HUES48 (cell line): ENCODE data around the gene ATAD2B.

ENCODE experiments used
- H3K27ac ChIP-seq: one replicate; pipeline ENCODE4 v1.7.0; 2013; ENCODE audit warnings: low read depth, low read length, inconsistent platforms
- H3K27me3 ChIP-seq: 2 replicates; pipeline ENCODE4 v1.6.1; 2013; ENCODE audit warnings: mild to moderate bottlenecking, low read length; ENCODE audit not compliant: control insufficient read depth, insufficient read depth
- H3K36me3 ChIP-seq: 2 replicates; pipeline ENCODE4 v1.6.1; 2013; ENCODE audit warnings: low read length; ENCODE audit not compliant: control insufficient read depth, insufficient read depth
- H3K4me1 ChIP-seq: 2 replicates; pipeline ENCODE4 v1.6.1; 2013; ENCODE audit warnings: mild to moderate bottlenecking, low read length; ENCODE audit not compliant: control insufficient read depth, insufficient read depth
- H3K4me3 ChIP-seq: 2 replicates; pipeline ENCODE4 v1.5.1; 2013; ENCODE audit warnings: mild to moderate bottlenecking, low read depth, low read length
- H3K9ac ChIP-seq: 2 replicates; pipeline ENCODE4 v1.6.1; 2013; ENCODE audit warnings: mild to moderate bottlenecking, low read depth, low read length, moderate library complexity
- H3K9me3 ChIP-seq: 2 replicates; pipeline ENCODE4 v1.6.1; 2013; ENCODE audit warnings: low read length; ENCODE audit not compliant: control insufficient read depth, insufficient read depth

ATAD2B gene

DNA sequence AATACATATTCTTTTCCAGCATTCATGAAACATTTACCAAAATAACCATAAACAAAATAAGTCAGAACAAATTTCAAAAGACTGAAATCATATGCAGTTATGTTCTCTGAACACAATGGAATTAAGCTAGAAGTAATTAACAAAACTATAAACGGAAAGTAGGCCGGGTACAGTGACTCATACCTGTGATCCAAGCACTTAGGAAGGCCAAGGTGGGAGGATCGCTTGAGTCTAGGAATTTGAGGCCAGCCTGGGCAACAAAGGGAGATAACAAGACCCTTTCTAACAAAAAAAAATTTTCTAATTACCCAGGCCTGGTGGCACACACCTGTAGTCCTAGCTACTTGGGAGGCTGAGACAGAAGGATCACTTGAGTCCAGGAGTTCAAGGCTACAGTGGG is 14.9 kb downstream of the ATAD2B start:
- Histone ChIP-seq H3K9ac (no peak overlapping the region), H3K4me1 (peaks cover 8% of the 10 kb centered on the region), H3K27me3 (no peaks in the 10 kb centered on the region), H3K9me3 (no peaks in the 10 kb centered on the region), H3K36me3 (no peaks in the 10 kb centered on the region), H3K4me3 (no peak overlapping the region), H3K27ac (no peak overlapping the region)

DNA sequence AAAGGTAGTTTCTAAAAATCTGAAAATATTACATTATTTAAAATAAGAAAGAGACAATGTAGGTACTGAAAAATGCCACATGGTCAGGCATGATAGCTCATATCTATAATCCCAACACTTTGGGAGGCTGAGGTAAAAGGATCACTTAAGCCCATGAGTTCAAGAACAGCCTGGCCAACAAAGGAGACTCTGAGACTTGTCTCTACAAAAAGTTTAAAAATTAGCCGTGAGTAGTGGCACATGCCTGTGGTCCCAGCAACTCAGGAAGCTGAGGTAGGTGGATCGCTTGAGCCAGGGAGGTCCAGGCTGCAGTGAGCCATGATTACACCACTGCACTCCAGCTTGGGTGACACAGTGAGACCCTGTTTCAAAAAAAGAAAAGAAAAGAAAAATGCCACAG is 21.8 kb downstream of the ATAD2B start:
- Histone ChIP-seq H3K36me3 (no peaks in the 10 kb centered on the region), H3K27ac (no peak overlapping the region)

DNA sequence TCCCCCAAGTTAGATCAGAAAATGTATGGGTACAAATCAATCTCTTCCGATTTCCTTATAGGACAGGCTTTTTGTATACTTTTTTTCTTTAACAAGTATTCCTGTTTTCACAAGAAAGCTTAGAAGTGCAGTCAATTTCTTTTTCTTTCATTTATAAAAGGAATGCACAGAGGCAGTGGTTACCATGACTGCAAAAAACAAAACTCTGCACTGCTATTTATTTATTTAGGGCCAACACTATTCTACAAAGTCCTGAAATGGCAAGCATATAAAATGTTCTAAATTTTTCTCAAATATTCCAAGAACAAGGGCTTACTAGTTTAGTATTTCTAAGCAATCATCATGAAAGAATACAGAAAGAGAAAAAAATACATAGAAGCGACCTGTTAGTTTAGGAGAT is 22.2 kb downstream of the ATAD2B start:
- Histone ChIP-seq H3K36me3 (no peaks in the 10 kb centered on the region), H3K9ac (no peak overlapping the region), H3K27me3 (no peaks in the 10 kb centered on the region), H3K9me3 (no peaks in the 10 kb centered on the region), H3K27ac (no peak overlapping the region), H3K4me1 (0 out of 2 replicates have a peak, but pooled peaks cover 6% of the 10 kb centered on the region), H3K4me3 (no peak overlapping the region)

More for the DNA sequence above, 21.8 kb downstream of the ATAD2B start:
- Histone ChIP-seq H3K4me3 (no peak overlapping the region), H3K4me1 (0 out of 2 replicates have a peak, but pooled peaks cover 6% of the 10 kb centered on the region), H3K9ac (no peak overlapping the region), H3K27me3 (no peaks in the 10 kb centered on the region), H3K9me3 (no peaks in the 10 kb centered on the region)

- Histone ChIP-seq H3K27ac (no peak overlapping the region), H3K27me3 (no peaks in the 10 kb centered on the region), H3K4me3 (no peak overlapping the region), H3K36me3 (no peaks in the 10 kb centered on the region), H3K4me1 (0 out of 2 replicates have a peak, but pooled peaks cover 6% of the 10 kb centered on the region), H3K9ac (no peak overlapping the region), H3K9me3 (no peaks in the 10 kb centered on the region)
Measured at GRCh38 chr2:23904215-23904614, 22.7 kb downstream of the ATAD2B start.

DNA sequence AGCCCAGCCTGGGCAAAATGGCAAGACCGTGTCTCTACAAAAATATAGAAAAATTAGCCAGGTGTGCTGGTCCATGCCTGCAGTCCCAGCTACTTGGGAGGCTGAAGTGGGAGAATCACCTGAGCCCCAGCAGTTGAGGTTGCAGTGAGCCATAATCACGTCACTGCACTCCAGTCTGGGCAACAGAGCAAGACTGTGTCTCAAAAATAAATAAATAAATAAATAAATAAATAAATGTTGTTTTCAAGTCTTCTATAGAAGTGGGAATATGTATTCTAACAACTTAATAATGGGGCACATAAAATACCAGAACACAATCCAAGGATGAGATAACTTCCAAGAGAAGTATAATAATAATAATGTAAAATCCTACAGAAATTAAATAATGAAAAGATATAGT is 23.9 kb downstream of the ATAD2B start:
- Histone ChIP-seq H3K9me3 (no peaks in the 10 kb centered on the region), H3K4me3 (no peak overlapping the region), H3K27ac (no peak overlapping the region), H3K9ac (no peak overlapping the region), H3K4me1 (0 out of 2 replicates have a peak, but pooled peaks cover 6% of the 10 kb centered on the region), H3K36me3 (no peaks in the 10 kb centered on the region), H3K27me3 (no peaks in the 10 kb centered on the region)

- Histone ChIP-seq H3K27me3 (no peaks in the 10 kb centered on the region), H3K9me3 (no peaks in the 10 kb centered on the region), H3K36me3 (no peaks in the 10 kb centered on the region), H3K9ac (no peak overlapping the region), H3K4me3 (no peak overlapping the region), H3K27ac (no peak overlapping the region), H3K4me1 (0 out of 2 replicates have a peak, but pooled peaks cover 6% of the 10 kb centered on the region)
Measured at GRCh38 chr2:23901966-23902846, 24.7 kb downstream of the ATAD2B start.

DNA sequence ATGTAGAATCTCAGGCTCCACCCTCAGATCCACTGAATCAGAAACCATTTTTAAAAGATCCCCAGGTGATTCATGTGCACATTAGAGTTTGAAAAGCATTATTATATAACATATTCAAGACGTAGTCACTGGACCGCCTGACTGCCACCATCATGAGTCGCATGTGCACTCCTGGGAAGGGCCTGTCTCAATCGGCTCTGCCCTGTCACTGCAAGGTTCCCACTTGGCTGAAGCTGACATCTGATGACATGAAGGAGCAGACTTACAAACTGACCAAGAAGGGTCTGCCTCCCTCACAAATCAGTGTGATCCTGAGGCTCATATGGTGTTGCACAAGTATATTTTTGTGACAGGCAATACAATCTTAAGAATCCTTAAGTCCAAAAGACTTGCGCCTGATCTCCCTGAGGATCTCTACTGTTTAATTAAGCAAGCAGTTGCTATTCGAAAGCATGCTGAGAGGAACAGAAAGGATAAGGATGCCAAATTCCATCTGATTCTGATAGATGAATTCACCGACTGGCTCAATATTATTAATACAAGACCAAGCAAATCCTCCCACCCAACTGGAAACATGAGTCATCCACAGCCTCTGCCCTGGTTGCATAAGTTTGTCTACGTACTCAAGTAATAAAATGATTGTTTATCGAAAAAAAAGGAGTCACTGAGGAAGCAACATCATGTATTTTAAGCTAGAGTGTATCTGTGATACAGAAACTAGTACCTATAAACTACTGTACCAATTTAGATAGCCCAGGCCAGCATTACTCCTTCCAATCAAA is 26.2 kb downstream of the ATAD2B start:
- H3K27ac ChIP-seq, result no peak overlapping the region

DNA sequence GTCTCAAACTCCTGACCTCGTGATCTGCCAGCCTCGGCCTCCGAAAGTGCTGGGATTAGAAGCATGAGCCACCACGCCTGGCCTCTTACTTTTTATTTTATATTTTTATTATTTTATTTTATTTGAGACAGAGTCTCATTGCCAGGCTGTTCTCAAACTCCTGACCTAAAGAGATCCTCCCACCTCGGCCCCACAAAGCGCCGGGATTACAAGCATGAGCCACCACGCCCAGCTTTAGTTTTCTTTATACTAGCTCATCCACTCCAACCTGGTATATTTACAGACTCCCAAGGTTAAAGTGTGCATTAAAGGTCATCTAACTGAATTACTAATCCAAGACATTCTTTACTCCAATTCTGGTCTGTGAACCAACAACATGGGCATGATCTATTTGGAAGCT is 26.8 kb downstream of the ATAD2B start:
- Histone ChIP-seq H3K4me1 (0 out of 2 replicates have a peak, but pooled peaks cover 6% of the 10 kb centered on the region), H3K27me3 (no peaks in the 10 kb centered on the region), H3K9ac (no peak overlapping the region), H3K4me3 (no peak overlapping the region), H3K27ac (no peak overlapping the region), H3K9me3 (no peaks in the 10 kb centered on the region), H3K36me3 (no peaks in the 10 kb centered on the region)

More for the DNA sequence above, 26.2 kb downstream of the ATAD2B start:
- no peak overlapping the region for H3K4me3 ChIP-seq
- no peaks in the 10 kb centered on the region for H3K9me3 ChIP-seq
- no peaks in the 10 kb centered on the region for H3K36me3 ChIP-seq
- no peak overlapping the region for H3K9ac ChIP-seq
- no peaks in the 10 kb centered on the region for H3K27me3 ChIP-seq
- 0 out of 2 replicates have a peak, but pooled peaks cover 6% of the 10 kb centered on the region for H3K4me1 ChIP-seq

- Histone ChIP-seq H3K9me3 (no peaks in the 10 kb centered on the region), H3K36me3 (peaks cover 48% of the 10 kb centered on the region), H3K9ac (no peak overlapping the region), H3K4me3 (no peak overlapping the region), H3K4me1 (no peaks in the 10 kb centered on the region), H3K27me3 (no peaks in the 10 kb centered on the region), H3K27ac (no peak overlapping the region)
Measured at GRCh38 chr2:23871206-23871605, 55.7 kb downstream of the ATAD2B start.

DNA sequence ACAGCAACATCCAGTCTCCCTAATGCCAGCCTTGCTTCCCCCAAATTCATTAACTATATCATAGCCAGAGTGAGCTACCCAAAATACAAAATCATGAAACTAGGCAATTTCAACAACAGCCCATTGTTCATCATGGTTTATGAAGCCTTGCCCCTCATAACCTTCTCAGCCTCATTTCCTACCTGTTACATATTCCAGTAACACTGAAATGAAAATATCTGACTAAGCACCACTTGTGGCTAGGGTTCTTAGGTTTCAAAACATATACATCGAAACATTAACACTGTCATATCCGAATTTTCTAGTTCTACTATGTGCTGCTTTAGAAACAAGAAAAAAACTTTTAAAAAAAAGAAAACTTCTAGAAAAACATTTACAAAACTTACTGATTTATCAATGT is 59.5 kb downstream of the ATAD2B start:
- no peaks in the 10 kb centered on the region for H3K27me3 ChIP-seq
- H3K27ac ChIP-seq, result no peak overlapping the region
- H3K9ac ChIP-seq, result no peak overlapping the region
- H3K36me3 ChIP-seq, result peaks cover 30% of the 10 kb centered on the region
- no peak overlapping the region for H3K4me3 ChIP-seq
- H3K4me1 ChIP-seq, result peaks cover 12% of the 10 kb centered on the region
- H3K9me3 ChIP-seq, result no peaks in the 10 kb centered on the region
